UCSD-AML1 (cell line): ENCODE data around the gene ABCA6.
"Not testable (repeated sequence)": the region's sequence is repeated elsewhere in the genome, so short reads cannot be mapped to it uniquely, and the experiment has no call there.

ENCODE experiments used
- DNase-seq: peaks from one replicate; lab custom pipeline; 2025; ENCODE audit not compliant: unreplicated experiment; lab: John Stamatoyannopoulos, UW

The ABCA6 gene

DNA sequence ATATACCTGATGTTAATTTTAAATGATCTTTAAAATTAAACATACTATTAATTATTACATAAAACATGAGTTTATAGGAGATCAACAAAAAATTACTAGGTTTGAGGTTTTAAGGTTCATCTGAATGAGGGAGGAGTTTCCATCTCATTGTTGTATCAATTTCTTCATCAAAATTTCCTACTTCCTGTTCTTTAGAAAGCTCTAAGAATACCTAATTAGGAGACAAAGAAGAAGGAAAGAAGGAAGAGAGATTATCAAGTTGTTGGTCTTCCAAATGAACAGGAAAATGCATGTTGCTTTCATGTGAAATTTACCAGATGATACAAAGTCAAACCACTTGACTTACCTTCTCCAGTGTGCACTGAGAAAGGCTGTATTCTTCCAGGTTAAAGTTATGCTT, 62.8 kb downstream of the ABCA6 start:
- no peak for DNase-seq

DNA sequence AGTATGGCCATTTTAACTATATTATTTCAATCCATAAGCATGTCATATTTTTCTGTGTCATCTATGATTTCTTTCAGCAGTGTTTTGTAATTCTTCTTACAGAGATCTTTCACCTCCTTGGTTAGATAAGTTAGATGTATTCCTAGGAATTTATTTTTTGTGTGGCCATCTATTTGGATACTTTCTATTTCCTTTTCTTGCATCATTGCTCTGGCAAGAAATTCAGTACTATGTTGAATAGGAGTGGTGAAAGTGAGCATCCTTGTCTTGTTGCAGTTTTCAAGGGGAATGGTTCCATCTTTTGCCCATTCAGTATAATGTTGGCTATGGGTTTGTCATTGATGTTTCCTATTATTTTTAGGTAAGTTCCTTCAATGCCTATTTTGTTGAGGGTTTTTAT, 65.9 kb downstream of the ABCA6 start:
- no peak for DNase-seq

DNA sequence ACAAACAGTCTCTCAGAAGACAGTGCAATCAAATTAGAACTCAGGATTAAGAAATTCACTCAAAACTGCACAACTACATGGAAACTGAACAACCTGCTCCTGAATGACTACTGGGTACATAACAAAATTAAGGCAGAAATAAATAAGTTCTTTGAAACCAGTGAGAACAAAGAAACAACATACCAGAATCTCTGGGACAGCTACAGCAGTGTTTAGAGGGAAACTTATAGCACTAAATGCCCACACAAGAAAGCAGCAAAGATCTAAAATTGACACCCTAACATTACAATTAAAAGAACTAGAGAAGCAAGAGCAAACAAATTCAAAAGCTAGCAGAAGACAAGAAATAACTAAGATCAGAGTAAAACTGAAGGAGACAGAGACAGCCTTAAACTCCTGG, 68.3 kb downstream of the ABCA6 start:
- not testable (repeated sequence) for DNase-seq

DNA sequence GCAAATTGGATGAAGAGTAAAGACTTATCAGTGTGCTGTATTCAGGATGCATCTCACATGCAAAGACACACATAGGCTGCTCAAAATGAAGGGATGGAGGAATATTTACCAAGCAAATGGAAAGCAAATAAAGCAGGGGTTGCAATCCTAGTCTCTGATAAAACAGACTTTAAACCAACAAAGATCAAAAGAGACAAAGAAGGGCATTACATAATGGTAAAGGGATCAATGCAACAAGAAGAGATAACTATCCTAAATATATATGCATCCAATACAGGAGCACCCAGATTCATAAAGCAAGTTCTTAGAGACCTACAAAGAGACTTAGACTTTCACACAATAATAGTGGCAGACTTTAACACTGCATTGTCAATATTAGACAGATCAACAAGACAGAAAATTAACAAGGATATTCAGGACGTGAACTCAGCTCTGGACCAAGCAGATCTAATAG, 68.9 kb downstream of the ABCA6 start:
- not testable (repeated sequence) for DNase-seq

DNA sequence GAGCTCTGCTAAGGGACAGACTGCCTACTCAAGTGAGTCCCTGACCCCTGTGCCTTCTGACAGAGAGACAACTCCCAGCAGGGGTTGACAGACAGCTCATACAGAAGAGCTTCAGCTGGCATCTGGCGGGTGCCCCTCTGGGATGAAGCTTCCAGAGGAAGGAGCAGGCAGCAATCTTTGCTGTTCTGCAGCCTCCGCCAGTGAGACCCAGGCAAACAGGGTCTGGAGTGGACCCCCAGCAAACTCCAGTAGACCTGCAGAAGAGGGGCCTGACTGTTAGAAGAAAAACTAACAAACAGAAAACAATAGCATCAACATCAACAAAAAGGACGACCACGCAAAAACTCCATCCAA, 70.5 kb downstream of the ABCA6 start:
- not testable (repeated sequence) for DNase-seq

DNA sequence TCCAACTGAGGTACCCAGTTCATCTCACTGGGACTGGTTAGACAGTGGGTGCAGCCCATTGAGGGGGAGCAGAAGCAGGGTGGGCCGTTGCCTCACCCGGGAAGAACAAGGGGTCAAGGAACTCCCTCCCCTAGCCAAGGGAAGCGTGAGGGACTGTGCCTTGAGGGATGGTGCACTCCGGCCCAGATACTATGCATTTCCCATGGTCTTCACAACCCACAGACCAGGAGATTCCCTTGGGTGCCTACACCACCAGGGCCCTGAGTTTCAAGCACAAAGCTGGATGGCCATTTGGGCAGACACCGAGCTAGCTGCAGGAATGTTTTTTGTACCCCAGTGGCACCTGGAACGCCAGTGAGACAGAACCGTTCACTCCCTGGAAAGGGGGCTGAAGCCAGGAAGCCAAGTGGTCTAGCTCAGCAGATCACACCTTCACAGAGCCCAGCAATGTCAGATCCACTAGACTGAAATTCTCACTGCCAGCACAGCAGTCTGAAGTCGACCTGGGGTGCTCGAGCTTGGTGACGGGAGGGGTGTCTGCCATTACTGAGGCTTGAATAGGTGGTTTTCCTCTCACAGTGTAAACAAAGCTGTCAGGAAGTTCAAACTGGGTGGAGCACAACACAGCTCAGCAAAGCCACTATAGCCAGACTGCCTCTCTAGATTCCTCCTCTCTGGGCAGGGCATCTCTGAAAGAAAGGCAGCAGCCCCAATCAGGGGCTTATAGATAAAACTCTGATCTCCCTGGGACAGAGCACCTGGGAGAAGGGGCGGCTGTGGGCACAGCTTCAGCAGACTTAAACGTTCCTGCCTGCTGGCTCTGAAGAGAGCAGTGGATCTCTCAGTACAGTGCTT, 71.1 kb downstream of the ABCA6 start:
- peak; percentile 15 for DNase-seq

DNA sequence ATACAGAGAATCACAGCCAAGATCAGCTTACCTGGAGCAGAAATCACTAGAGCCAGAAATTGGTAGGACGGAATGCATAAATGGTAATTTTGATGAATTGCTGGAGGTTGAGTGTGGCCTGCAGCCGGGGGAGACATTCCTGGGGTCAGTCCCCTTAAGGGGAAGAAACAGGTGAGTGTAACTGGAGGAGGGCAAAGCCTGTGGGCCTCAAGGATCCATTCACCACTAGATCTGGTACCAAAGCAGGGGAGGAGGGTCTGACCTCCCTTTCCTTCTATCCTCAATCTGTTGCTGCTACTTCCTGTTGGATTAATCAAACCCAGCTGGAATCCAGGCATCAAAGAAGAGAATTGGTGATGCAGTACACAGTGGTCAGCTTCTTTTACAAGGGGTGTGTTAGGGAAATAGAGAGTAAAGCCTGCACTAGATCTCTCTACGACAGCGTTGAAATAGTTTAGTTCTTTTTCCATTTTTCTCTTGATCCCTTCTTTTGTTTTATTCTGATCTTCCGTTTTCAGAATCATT, 72.4 kb downstream of the ABCA6 start:
- no peak for DNase-seq

DNA sequence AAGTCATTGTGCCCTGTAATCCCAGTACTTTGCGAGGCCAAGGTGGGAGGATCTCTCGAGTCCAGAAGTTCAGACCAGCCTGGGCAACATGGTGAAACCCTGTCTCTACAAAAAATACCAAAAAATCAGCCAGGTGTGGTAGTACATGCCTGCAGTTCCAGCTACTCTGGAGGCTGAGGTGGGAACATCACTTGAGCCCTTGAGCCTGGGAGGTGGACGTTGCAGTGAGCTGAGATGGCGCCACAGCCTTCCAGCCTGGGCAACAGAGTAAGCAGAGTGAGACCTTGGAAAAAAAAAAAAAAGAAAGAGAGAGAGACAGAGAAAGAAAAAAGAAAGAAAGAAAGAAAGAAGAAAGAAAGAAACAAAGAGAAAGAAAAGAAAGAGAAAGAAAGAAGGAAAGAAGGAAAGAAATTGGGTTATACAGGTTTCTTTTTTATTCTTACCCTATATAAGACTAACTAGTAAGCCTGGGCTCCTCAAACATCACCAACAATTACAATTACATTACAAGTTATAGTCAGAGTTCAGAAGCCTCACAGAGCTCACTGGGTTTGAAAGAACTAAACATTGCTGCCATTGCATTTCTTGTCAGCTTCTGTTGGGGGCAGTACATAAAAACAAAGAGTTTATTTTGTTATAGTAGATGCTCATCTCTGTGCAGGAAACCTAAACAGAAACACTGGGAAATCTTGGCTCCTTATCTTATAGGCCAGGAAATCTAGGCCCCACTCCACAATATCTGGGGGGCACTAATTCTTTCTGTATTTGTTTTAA, 74.2 kb downstream of the ABCA6 start:
- DNase-seq = no peak

DNA sequence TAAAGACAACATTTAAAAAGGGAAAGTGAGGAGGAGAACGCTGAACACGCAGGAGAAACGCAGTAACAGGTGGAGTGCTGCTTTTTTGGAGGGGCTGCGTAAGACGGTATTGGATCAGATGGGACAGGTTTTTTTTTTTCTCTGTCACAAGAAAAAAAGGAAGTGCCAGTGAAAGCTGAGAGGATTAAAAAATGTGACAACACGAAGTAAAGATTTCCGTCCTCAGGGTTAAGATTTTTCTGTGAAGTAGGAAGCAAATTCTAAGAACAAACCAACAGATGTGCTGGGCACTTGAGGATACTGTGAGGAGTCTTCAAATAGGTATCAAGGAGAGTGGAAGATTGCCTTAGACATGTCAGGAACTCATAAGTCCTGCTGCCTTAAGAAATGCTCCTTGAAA, 75.2 kb downstream of the ABCA6 start:
- no peak for DNase-seq

DNA sequence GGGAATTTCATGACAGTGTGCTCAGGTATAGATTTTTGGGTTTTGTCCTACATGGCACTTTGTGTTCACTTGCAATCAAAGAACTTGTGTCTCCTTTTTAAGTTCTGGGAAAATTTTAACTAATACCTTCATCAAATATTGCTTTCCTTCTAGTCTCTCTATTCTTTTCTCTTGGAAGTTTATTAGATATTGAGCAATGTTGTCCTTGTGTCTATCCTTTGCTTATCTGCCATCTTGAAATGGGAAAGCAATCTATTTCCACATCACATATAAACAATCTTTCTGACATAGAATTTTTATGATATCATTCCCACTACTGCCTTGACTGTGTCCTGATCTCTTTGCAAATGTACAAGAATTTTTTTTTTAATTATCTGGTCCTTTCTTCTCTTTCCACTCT, 76.6 kb downstream of the ABCA6 start:
- DNase-seq = no peak

DNA sequence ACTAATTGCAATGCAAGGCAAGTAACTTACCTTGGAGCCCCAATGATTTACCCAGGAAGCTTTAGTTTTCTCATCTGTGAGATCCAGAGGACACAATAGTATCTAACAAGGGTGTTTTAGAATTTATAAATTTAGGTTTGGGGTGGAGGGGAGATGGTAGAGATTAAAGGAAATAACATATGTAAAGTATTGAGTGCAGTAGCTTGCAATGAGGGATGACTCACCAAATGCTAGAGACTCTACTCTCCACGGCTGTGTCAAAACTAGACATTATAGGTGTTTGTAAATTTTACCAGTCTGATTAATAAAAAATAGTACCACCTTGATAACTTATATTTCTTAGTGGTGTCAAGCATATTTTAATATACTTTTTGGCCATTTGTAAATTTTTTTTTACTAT, 77.2 kb downstream of the ABCA6 start:
- no peak for DNase-seq

DNA sequence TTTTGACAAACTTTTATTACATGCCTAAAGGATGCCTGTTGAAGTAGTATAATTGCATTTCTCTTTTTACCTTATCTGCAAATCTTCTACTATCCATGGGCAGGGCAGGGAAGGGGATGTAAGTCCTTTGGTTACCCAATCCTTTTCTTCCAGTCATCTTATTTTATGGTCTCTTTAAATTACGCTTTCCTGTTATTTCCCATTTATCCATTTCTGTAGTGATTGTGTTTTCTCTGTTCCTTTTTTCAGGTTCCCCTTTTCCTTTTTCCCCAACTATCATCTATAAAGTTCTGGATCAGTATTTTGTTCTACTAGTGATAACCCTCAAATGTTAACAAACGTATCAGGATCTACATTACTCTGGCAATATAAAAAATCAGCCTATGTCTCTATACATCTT, 77.7 kb downstream of the ABCA6 start:
- DNase-seq = no peak

DNA sequence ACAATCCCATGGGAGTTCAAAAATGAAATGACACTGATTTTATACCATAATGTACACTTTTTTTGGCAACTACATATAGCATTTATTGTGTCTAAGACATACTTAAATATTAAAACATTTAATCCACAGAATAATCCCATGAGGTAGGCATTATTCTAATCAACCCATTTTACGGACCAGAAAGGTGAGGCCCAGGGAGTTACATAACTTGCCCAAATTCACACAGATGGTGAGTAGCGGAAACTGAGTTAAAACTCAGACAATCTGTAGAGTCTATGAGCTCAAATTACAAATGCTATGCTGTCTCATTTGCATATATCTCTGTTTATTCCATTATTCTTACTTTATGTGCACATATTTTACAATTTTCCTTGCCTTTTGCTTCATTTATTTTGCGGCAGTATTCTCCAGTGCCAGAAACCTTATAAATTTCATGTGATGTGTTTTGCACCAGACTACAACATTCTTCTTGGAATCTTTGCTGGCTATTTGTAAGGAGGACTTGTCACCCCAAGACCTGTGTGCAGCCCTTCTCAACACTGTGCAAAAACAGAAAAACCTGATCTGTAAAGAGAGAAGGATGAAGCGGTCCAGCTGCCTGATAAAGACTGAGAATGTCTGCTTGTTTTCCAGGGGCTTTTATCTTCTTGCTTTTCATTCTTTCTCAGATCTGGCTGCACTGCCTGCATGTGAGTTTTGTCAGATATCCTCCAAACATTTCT, 78.7 kb downstream of the ABCA6 start:
- no peak for DNase-seq

DNA sequence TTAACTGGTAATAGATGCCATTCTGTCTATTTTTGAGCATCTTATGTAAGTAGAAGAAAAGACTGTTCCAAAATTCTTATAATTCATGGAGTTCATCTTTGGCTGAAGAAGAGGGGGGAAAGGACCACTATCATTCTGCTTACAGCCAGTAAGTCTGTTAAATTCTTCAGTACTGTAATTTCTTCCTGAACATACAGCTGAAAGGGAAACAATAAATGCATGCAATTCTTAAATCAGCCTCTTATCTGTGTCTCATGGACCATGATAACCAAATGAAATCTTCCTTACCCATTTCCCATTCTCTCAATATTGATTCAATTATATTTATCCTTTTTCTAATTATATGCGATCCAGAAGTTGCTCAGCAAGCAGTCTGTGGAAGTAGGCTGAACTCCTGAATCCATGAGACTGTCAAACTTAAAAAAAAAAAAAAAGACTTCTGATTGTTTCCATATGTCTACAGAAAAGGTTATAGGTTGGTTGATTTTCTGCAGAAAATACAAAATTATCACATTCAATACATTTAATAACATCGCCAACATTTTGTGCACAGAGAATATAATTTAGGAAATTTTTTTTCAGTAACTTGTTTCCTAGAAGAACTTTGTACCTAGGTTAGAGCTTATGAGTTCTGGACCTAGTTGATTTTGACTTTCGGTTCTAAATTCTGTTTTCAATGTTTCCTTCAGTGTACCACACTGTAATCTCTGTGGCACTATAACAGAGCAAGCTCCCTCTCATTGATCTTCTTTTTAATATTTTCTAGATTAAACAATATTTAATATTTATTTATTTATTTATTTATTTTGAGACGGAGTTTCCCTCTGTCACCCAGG, 79.8 kb downstream of the ABCA6 start:
- no peak for DNase-seq

DNA sequence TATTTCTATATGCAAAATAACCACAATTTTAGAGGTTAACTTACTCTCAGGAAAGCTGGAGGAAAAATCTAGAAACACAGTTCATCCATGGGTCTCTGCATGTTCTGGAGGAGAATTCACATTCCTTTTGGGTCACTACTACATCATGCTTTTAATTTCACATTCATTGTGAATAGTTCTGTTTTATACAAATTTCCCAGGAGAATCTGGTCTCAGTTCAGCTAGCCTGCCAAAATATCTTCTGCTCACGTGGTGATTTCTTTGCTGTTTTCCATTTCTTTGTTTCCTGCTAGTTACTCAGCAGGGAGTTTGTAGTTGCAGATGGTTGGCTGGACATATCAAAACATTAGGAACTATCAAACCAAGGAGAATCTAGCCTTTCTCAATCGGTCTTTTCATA, 80.9 kb downstream of the ABCA6 start, which contains the start of gene ABCA9:
TSS of gene ABCA9 (minus strand) at position 106 of the 400 bp plus-strand sequence. CDS start 9,801 bp downstream, outside the sequence.
- no peak for DNase-seq

DNA sequence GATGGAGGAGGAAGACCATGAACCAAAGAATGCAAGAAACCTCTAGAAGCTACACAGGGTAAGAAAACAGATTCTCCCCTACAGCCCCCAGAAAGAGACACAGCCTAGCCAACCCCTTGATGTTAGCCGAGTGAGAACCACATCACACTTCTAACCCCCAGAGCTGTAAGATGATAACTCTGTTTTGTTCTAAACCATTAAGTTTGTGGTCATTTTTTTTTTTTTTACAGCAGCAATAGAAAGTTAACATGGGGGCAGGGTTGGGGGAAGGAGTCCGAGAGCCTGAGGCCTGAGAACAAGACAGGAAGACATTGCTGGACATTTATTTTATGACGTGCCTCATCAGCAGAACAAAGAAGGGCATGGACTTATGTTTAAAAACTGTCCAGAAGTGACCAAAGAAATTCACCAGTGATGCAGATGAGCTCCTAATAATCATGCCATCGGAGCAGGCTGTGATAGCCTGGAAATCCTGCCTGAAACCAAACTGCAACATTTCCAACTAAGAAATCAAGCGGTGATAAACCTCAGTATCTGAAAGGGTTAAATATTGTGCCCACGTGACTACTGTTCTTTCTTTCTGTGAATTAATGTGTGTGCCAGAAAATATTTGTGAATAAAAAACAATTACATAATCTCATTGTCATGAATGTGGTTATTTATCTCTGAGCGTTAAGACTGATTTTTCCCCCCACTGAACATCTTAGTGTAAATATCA, 82.1 kb downstream of the ABCA6 start:
- no peak for DNase-seq

DNA sequence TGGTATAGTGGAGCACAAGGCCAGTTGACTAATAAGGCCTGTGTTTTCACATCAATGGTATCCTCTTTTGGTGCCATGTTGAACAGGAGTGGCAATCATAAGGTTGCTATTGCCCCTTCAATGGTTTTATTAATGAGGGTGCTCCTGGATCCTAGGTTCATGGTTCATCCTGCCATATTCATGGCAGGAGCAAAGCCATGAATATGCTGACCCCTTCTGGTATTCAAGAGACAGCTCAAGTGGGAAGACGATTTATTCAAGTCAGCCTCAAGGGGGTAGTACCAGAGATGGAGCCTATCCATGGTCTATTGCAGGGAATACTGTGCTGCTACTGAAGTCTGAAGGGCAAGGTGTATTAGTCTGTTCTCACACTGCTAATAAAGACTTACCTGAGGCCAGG, 83.5 kb downstream of the ABCA6 start:
- DNase-seq = no peak

DNA sequence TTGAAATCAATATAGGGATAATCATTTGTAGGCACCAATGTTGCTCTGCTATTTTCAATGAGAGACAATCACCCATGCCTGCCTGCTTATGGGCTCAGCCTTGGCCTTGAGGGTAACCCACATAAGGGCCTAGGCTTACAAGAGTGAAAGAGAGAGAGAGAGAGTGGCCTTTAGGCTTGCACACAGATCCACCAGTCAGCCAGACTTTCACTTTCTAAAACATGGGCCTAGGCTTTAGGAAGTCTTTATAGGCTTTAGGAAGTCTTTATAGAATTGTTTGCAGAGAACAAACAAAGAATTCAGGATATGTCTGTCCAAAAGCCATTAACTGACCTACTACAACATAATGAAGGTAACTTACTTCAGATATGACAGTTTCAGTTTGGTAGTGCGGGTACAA, 84.4 kb downstream of the ABCA6 start:
- no peak for DNase-seq

DNA sequence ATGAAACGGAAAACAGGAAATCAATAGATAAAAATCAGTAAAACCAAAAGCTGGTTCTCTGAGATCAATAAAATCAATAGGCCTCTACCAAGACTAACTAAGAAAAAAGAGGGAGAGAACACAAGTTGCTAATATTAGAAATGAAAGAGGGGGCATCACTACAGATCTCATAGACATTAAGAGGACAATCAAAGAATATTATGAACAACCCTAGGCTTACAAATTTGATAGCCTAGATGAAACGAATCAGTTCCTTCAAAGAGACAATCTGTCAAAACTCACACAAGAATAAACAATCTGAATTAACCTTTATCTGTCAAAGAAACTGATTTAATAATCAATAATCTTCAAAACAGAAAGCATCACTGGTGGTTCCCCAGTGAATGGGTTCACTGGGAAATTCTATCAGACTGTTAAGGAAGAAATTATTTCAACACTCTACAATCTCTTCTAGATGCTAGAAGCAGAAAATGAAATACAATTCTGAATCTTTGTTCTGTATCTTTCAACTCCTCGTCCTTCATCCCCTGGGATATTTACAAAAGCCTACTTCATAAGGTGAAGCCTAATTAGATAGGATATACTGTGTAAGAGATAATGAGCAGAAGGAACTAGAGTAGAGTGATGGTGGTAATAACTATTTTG, 85.4 kb downstream of the ABCA6 start:
- no peak for DNase-seq
